Loucy (cell line): ENCODE results near the gene ADGRE2.

ENCODE experiments used
- EZH2phosphoT487 ChIP-seq: fragments of 200-600 bp; IDR thresholded peaks from 2 replicates; pipeline ENCODE4 v1.6.1; 2018; ENCODE audit warnings: antibody characterized with exemption, mild to moderate bottlenecking, moderate library complexity, borderline replicate concordance
- TF ChIP-seq, protein P1 (sequence below): fragments of 200-600 bp; sonication (generic); conservative IDR thresholded peaks from 2 replicates; pipeline ENCODE4 v1.5.1; 2014; ENCODE audit warnings: mild to moderate bottlenecking, antibody characterized with exemption, low read length

- TF ChIP-seq, protein P1, sequence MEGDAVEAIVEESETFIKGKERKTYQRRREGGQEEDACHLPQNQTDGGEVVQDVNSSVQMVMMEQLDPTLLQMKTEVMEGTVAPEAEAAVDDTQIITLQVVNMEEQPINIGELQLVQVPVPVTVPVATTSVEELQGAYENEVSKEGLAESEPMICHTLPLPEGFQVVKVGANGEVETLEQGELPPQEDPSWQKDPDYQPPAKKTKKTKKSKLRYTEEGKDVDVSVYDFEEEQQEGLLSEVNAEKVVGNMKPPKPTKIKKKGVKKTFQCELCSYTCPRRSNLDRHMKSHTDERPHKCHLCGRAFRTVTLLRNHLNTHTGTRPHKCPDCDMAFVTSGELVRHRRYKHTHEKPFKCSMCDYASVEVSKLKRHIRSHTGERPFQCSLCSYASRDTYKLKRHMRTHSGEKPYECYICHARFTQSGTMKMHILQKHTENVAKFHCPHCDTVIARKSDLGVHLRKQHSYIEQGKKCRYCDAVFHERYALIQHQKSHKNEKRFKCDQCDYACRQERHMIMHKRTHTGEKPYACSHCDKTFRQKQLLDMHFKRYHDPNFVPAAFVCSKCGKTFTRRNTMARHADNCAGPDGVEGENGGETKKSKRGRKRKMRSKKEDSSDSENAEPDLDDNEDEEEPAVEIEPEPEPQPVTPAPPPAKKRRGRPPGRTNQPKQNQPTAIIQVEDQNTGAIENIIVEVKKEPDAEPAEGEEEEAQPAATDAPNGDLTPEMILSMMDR = no peak
- TF ChIP-seq EZH2phosphoT487 = no peak
Observed at GRCh38 chr19:14731200-14731599, 47.2 kb downstream of the ADGRE2 start.
